ENCODE measurements around the gene IDH2. TPM values are rescaled to one million over a fixed set of nuclear protein-coding genes. Genes with fewer than 3 reads are reported as not detected.
A peak's percentile ranks its signal among the peaks of the same experiment; 100 is the strongest.

IDH2 gene
- total RNA-seq, 3 donors from 2014 or later (not counting 1 experiment from before 2014, with no cell fraction given), result 72.3 to 91.5 (median 81.0) TPM

DNA sequence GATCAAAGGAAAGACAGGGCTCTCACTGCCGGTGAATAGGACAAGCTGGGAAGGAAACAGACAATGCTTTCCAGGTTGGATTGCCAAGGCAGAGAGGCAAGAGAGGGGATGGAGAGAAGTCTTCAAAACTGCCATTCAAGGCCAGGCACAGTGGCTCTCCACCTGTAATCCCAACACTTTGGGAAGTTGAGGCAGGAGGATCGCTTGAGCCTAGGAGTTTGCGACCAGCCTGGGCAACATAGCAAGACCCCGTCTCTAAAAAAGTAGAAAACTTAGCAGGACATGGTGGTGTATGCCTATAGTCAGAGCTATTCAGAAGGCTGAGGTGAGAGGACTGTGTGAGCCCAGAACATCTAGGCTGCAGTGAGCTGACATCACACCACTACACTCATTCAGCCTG, 43.5 kb upstream of the IDH2 start:
- 96% methylated on average over 4 of the region's 4 CpGs for WGBS (ENCODE audit: insufficient coverage)
- H3K27ac Mint-ChIP-seq, result no peak overlapping the region
- no peaks in the 10 kb centered on the region for H3K9me3 Mint-ChIP-seq

GRCh38 chr15:90145259-90145658, 43.0 kb upstream of the IDH2 start:
- Mint-ChIP-seq H3K4me3 (no peak overlapping the region), H3K9me3 (no peaks in the 10 kb centered on the region)
- no peak for ATAC-seq

More for the DNA sequence above, 43.5 kb upstream of the IDH2 start:
- Mint-ChIP-seq H3K4me1 (peaks cover 6 to 15% of the 10 kb centered on the region in 2 donors), H3K27me3 (ENCODE audit: low read depth in 2 of 2) (no peaks in the 10 kb centered on the region), H3K4me3 (no peak overlapping the region), H3K36me3 (no peaks in the 10 kb centered on the region)
- Histone ChIP-seq H3K36me3 (ENCODE audit: control insufficient read depth, insufficient read depth, low read length) (no peaks in the 10 kb centered on the region), H3K4me3 (ENCODE audit: low read length) (no peak overlapping the region), H3K27me3 (ENCODE audit: control insufficient read depth, insufficient read depth, low read length) (no peaks in the 10 kb centered on the region), H3K27ac (ENCODE audit: low read length) (no peak overlapping the region), H3K4me1 (ENCODE audit: control insufficient read depth, insufficient read depth, low read length) (peaks cover 11% of the 10 kb centered on the region), H3K9me3 (ENCODE audit: control insufficient read depth, insufficient read depth, low read length) (no peaks in the 10 kb centered on the region)
- TF ChIP-seq, protein P1, sequence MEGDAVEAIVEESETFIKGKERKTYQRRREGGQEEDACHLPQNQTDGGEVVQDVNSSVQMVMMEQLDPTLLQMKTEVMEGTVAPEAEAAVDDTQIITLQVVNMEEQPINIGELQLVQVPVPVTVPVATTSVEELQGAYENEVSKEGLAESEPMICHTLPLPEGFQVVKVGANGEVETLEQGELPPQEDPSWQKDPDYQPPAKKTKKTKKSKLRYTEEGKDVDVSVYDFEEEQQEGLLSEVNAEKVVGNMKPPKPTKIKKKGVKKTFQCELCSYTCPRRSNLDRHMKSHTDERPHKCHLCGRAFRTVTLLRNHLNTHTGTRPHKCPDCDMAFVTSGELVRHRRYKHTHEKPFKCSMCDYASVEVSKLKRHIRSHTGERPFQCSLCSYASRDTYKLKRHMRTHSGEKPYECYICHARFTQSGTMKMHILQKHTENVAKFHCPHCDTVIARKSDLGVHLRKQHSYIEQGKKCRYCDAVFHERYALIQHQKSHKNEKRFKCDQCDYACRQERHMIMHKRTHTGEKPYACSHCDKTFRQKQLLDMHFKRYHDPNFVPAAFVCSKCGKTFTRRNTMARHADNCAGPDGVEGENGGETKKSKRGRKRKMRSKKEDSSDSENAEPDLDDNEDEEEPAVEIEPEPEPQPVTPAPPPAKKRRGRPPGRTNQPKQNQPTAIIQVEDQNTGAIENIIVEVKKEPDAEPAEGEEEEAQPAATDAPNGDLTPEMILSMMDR (IDR thresholded peaks at IDR 0.05), result no peak
- ATAC-seq (no peak), DNase-seq (no peak)
- intact Hi-C loops (cut with micrococcal nuclease), result no loop called here

DNA sequence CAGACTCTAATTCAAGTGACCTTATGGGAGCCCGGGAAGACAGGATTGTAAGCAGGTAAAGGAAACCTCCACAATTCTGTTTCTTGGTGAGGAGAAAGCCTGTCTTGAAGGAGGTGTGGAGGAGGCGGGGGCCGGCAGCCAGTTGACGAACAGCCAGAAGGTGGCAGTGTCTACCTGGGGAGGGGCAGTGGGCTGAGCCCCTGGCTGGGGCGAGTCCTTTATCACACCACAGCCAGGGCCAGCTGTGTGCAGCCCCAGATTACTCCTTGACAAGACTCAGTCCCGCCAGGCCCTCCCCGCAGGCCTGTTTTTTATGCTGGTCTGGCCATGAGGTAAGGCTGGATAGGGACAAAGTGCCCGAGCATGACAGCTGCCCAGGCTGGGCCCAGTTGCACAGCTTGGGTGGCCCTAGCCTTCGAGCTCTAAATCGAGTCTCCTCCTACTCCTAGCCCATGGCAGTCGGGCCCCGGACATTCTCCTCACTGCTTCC, 40.9 kb upstream of the IDH2 start:
- H3K4me3 Mint-ChIP-seq, result no peak overlapping the region
- 48% methylated on average over 12 of the region's 12 CpGs for WGBS (ENCODE audit: insufficient coverage)
- H3K9me3 Mint-ChIP-seq, result no peaks in the 10 kb centered on the region
- Histone ChIP-seq H3K36me3 (ENCODE audit: control insufficient read depth, insufficient read depth, low read length) (no peaks in the 10 kb centered on the region), H3K4me1 (ENCODE audit: control insufficient read depth, insufficient read depth, low read length) (peaks cover 11% of the 10 kb centered on the region), H3K27ac (ENCODE audit: low read length) (no peak overlapping the region), H3K27me3 (ENCODE audit: control insufficient read depth, insufficient read depth, low read length) (no peaks in the 10 kb centered on the region), H3K9me3 (ENCODE audit: control insufficient read depth, insufficient read depth, low read length) (no peaks in the 10 kb centered on the region), H3K4me3 (ENCODE audit: low read length) (no peak overlapping the region)
- H3K4me1 Mint-ChIP-seq, result peaks cover 6 to 15% of the 10 kb centered on the region in 2 donors
- peak overlapping the region in 1 of 2 donors; percentile 62 for H3K27ac Mint-ChIP-seq
- no peaks in the 10 kb centered on the region for H3K27me3 Mint-ChIP-seq (ENCODE audit: low read depth in 2 of 2)
- intact Hi-C loops (cut with micrococcal nuclease), result loop anchor here (1.0 to 5.0 kb wide), 2 partner anchors 76 to 144 kb away; no protein-coding TSS in a partner anchor
- ATAC-seq (peak; percentile 81 to 85 (median 82)), DNase-seq (peak; percentile 26 to 75)
- TF ChIP-seq, protein P1 (IDR thresholded peaks at IDR 0.05), result peak; percentile 58
- H3K36me3 Mint-ChIP-seq, result no peaks in the 10 kb centered on the region

More at GRCh38 chr15:90145259-90145658, 43.0 kb upstream of the IDH2 start:
- peaks cover 6 to 15% of the 10 kb centered on the region in 2 donors for H3K4me1 Mint-ChIP-seq
- Histone ChIP-seq H3K4me1 (ENCODE audit: control insufficient read depth, insufficient read depth, low read length) (peaks cover 11% of the 10 kb centered on the region), H3K9me3 (ENCODE audit: control insufficient read depth, insufficient read depth, low read length) (no peaks in the 10 kb centered on the region), H3K27ac (ENCODE audit: low read length) (no peak overlapping the region), H3K27me3 (ENCODE audit: control insufficient read depth, insufficient read depth, low read length) (no peaks in the 10 kb centered on the region), H3K4me3 (ENCODE audit: low read length) (no peak overlapping the region), H3K36me3 (ENCODE audit: control insufficient read depth, insufficient read depth, low read length) (no peaks in the 10 kb centered on the region)
- no peaks in the 10 kb centered on the region for H3K36me3 Mint-ChIP-seq
- H3K27me3 Mint-ChIP-seq (ENCODE audit: low read depth in 2 of 2), result no peaks in the 10 kb centered on the region
- TF ChIP-seq, protein P1 (IDR thresholded peaks at IDR 0.05), result no peak
- H3K27ac Mint-ChIP-seq, result no peak overlapping the region
- intact Hi-C loops (cut with micrococcal nuclease), result no loop called here
- WGBS (ENCODE audit: insufficient coverage), result 74% methylated on average over 9 of the region's 9 CpGs
- DNase-seq, result no peak
